Measurements from ENCODE around the gene FAM168A. TPM values are rescaled to one million over a fixed set of nuclear protein-coding genes. Genes with fewer than 3 reads are reported as not detected.
A peak's percentile ranks its signal among the peaks of the same experiment; 100 is the strongest.

Gene FAM168A
- total and polyA plus RNA-seq, 9 donors = 16.7 to 45.5 (median 39.5) TPM

- Histone ChIP-seq H3K27me3 (no peaks in the 10 kb centered on the region), H3K9me3 (no peaks in the 10 kb centered on the region), H3K27ac (no peak overlapping the region), H3K4me1 (ENCODE audit: insufficient read depth) (no peaks in the 10 kb centered on the region), H3K36me3 (no peaks in the 10 kb centered on the region), H3K4me3 (no peak overlapping the region)
- WGBS, 3 donors = 14 to 18% (median 14%) methylated on average over 16 of the region's 16 CpGs
- peak in 2 of 5 donors; percentile 64 to 70 for DNase-seq
- intact Hi-C loops (cut with DNase I) = loop anchor here in 2 of 4 donors (5.0 kb wide), 2 partner anchors 36 to 306 kb away; no protein-coding TSS in a partner anchor
- no peak for TF ChIP-seq POLR2A (IDR thresholded peaks at IDR 0.05)
- TF ChIP-seq CTCF (IDR thresholded peaks at IDR 0.05) = peak; percentile 84 to 90 (median 86)
- no peak for TF ChIP-seq EP300 (IDR thresholded peaks at IDR 0.05)
Measured at GRCh38 chr11:73350908-73351636, 246.8 kb downstream of the FAM168A start.

Small RNAs within 50 kb of the gene (small RNA-seq; reads per million reads assigned to genes)
- gene AP000763.2 (not detected), gene HMGN2P38 (not detected)

Other genes starting within 250 kb of the FAM168A start
- gene RELT, start 221.7 kb downstream of the FAM168A start, total RNA-seq = 1 to 10 TPM in 6 of 7 donors, under 1 TPM in 1; 0.95 to 4.7 (median 2.3) TPM
- gene RELT, start 221.7 kb downstream of the FAM168A start, polyA plus RNA-seq = 1 to 10 TPM in 1 of 2 donors, under 1 TPM in 1; 0.38 to 1.1 TPM
- gene PLEKHB1, start 48.5 kb upstream of the FAM168A start, total RNA-seq = 10 to 100 TPM in 3 of 7 donors, 1 to 10 TPM in 4; 2.5 to 41.6 (median 8.3) TPM
- 1 to 10 TPM; 1.4 to 9.6 TPM for gene PLEKHB1, start 48.5 kb upstream of the FAM168A start, polyA plus RNA-seq
- 100 to 1,000 TPM in 5 of 7 donors, 10 to 100 TPM in 2; 96.5 to 128 (median 102) TPM for gene RAB6A, start 163.0 kb upstream of the FAM168A start, total RNA-seq
- gene RAB6A, start 163.0 kb upstream of the FAM168A start, polyA plus RNA-seq = 100 to 1,000 TPM in 1 of 2 donors, 10 to 100 TPM in 1; 55.9 to 127 TPM
- gene MRPL48, start 189.8 kb upstream of the FAM168A start, total RNA-seq = 10 to 100 TPM; 18.7 to 32.9 (median 26.3) TPM
- 10 to 100 TPM; 30.4 to 33.4 TPM for gene MRPL48, start 189.8 kb upstream of the FAM168A start, polyA plus RNA-seq

Measured in ovary (tissue), 9 donors.